DMS153 treated with DMSO at 0.1 percent for 48 hours (cell line): ENCODE measurements around the gene OMG.
"Not testable (repeated sequence)": the region's sequence is repeated elsewhere in the genome, so short reads cannot be mapped to it uniquely, and the experiment has no call there.

Experiments
- DNase-seq: peaks from one replicate; lab custom pipeline; 2025; ENCODE audit not compliant: unreplicated experiment; lab: John Stamatoyannopoulos, UW

OMG gene

DNA sequence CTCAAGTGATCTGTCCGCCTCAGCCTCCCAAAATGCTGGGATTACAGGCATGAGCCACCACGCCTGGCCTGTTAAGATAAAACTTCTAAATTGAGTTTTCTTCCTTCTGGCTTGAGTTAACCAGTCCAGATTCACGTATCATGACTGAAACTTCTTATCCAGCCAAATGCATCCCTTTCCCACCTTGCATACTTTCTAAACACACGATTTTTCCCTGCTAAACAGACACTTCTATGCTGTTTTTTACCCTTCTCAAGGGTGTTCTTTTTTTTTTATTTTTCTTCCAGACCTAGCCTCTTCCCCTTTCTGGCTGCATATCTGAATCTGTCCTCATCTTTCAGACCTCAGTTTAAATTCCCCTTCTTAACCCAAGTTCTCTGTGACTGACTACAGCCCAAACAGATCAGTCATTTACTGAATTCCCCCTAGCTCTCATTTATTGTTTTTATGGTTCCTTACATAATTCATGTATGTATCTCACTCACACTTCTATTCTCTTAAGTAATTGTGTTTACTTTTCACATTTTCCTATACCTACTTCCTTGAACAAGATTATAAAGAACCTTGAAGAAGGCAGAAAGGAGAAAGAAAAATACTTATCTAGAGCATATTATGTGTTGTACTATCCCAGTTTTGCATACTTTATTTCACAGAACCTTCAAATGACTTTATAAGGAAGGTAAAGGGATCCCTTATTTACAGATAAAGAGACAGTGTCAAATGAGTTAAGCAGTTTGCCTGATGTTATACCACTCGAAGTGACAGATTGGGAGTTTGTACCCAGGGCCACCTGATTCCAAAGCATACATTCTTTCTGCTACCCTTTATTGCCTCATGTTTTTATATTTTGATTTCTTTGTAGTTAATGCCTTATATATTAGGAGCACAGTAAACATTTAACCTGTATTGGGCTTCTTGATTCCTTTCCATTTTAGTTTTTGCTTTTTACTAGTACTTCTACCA is 11.6 kb upstream of the OMG start:
- no peak for DNase-seq

DNA sequence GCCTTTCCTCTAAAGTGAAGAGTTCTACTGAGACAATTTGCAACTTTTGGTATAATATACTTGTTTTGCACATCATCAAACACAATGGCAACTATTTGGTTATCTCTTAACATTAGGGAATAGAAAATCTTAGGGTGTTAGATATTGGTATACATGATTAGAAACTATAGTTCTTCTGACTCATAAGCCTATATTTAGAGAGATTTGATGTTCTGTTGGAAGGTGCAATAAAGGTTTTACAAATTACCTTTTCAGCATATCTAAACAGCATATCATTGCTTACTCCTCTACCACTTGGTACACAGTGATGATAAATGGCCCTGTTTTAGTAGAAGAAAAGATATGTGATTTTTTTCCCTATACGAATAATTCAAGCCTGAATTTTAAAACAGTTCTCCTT is 10.6 kb upstream of the OMG start:
- no peak for DNase-seq

DNA sequence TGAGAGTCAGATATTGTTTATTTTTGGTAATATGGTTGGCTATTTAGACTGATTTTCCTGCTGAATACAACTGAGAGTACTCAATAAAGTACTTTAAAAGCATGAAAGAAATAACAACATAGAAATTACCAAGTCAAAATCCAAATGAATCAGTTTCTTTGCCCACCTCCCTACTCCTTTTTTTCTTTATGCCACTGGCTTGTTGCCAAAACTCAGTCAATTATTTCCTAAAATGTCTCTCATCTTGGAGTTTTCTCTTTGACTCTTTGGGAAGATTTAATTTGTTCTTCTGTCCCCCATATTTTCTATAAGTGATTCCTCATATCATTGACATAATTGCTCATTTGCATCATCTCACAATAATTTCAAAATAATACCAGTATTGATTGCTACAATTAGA is 2.6 kb upstream of the OMG start:
- DNase-seq, result no peak

DNA sequence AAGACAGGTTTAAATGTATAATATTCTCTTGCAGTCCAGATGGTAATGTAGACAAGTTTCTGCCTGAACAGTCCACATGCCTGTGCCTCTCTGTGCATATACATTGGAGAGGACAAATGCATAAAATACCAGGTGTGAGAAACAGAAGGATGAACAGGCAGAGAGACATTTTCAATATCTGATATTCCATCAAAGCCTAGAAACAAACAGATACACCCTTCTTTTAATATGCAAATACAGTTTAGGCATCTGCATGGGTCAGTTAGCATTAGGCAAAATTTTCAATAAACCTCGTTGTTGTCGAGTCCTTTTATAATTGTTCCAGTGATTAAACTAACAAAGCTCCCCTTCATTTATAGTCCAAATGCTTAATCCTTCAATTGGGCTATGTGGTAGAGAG is 897 bp downstream of the OMG start:
- no peak for DNase-seq

DNA sequence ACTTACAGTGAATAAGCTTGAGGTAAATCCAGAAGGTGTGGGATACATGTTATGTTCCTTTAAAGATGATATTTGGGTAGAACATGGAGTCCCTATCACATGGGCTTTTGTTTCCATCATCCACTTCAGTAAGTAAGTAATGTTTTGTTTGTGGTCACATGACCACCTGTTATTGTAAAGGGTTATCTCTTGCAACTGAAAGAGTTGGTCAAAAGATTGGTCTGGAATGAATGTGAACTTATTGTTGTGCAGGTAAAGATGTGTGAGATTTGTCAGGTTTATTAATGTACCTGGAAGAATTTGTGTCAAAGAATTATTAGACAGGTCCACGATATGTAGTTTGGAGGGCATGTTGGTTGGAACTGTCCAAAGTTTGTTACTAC is 1.6 kb downstream of the OMG start:
- no peak for DNase-seq

DNA sequence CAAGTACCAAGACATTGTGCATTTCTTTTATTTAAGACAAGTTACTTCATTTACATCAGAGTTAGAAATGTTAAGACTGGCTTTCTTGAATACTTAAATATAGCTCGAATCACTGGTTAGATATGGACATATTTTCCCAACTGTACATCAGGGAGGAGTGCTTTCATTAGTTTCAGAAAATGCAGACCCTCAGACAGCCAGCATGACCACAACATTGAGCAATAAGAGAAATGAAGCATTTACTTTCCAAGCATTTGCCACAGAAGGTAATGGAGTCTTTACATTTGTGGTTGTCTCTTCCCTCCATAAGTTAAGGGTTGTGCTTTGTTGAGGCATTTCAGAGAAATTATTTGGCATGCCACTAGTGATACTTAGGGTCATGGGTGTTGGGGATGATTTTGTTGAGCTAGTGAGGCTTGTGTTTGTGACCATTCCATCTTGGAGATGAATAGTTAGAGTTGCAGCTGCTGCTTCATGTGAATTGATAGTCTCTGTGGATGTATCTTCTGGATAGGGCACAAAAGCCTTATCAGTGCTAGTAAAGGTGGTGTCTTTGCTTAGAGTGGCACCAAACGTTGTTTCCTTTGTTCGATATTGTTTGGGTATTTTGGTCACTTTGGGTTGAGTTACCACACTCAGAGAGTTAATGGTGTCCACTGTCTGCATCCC is 2.1 kb downstream of the OMG start:
- no peak for DNase-seq

DNA sequence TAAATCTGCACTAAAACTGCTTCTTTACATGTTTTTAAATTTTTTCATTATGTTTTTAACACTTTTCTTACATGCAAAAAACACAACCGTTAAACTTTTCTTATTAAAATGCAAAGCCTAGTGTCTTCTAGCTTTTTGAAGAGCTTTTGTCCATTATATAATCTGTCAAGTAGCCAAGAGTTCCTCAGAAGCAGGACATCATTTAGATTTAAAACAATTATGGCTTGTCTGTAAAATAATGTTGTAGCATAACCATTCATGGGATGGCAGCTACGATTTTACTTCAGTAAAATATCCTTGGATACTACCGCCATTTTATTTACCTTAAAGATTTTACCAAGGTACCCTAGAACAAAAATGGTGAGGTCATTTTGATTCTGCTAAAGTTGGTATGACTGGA is 2.8 kb downstream of the OMG start:
- no peak for DNase-seq

DNA sequence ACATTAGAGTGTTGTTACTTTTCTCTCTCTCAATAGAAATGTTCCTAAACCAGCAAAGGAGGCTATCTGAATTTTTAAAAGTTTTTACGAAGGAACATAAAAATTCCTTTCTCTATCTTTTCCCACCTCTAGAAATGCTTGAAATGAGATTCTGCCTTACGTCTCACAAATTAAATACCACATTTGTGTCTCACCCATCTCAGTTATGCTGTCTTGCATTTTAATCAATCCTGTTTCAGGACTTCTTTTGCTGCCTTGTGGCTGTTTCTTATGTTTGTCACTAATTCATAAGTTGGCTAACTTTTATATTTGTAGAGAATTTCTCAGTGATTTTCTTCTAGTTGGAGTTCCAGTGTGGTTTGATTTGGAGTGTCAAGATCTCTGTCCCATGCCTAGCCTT is 3.5 kb downstream of the OMG start:
- no peak for DNase-seq

DNA sequence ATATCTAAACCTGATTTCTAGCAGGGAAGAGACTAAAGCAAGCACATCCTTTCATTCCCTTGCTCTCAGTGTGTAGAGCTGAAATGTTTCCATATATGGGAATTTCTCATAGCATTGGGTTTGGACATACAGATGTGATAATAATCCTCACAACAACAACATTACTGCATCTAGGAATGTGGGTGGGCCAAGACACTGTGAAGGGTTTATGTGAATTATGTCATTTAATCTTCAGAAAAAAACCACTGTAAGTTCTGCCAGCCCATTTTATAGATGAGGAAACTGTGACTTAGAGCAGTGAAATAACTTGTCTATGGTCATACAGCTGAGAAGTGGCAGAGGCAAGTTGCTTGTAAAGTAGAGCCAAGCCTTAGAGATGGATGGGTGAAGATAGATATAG is 5.2 kb downstream of the OMG start:
- DNase-seq, result no peak

DNA sequence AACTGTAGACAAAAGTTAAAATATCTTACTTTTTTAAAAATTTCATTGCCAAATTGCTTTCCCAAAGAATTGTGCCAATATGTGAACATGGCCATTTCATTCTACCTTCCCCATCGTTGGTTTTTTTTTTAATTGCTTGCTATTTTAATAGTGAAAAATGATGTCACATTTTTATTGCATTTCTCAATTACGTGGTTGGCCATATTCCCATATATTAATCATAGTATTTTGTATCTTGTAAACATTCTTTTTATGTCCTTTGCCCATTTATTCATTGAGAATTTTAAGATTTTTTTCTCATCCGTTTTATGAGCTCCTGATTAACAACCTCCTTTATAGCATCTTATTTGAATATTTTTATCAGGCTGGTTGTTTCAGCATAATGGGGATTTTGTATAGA is 7.2 kb downstream of the OMG start:
- no peak for DNase-seq

DNA sequence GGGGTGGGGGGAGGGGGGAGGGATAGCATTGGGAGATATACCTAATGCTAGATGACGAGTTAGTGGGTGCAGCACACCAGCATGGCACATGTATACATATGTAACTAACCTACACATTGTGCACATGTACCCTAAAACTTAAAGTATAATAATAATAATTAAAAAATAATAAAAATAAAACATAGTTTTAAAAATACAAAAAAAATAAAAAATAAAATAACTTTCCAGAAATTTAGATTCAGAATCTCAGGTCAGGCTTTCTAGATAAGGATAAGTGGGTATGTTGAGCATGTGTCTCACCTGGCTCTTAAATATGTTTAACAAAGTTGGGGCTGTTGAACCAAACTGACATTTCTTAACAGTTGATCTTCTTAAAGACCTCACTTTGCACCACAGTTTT is 9.1 kb downstream of the OMG start:
- DNase-seq, result not testable (repeated sequence)

DNA sequence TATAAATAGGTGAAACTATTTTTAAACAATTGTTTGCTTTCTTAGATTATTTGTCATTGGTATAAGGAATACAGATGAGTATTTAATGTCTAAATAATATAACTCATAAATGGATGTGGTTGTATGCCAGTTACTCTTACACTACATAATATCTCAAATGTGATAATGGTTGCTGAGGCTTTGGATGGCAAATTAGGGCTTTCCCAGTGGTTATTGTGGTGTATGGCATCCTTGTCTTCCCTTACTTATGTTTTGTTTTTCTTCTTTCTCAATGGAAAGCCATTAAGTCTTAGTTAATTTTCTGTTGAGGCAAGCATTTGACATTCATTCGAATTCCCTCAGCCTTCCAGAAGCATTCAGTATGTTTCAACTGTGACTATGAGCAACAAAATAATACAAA is 10.5 kb downstream of the OMG start:
- no peak for DNase-seq

DNA sequence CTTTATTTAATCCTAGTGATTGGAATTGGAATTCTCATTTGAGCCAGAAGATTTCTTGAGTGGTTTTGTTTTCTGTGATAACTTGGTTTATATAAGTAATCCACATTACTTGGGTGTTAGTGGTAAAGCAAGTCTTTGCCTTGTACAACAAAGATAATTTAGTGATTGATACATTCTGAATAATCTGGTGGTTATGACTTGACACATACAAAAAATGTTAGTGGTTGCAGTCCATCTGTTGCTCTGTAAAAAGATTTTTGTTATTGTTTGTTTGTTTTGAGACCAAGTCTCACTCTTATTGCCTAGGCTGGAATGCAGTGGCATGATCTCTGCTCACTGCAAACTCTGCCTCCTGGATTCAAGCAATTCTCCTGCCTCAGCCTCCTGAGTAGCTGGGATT is 13.2 kb downstream of the OMG start:
- no peak for DNase-seq

DNA sequence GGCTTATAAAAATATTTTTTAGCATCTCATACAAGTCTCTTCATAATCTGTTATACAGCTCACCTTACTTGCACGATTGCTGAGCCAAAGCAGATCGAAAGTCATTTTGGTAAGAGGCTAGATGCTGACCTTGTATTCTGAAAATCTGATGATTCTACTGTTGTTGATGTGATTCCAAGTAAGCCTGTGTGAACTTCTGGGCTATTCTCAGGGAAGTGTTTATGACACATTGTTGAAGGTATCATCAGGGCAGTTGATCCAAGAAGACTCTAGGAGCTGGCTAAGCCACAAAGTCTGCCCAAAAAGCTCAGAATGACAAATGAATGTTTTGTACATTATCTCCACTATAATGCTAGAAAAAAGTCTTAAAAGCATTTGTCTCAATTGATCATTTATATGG is 16.0 kb downstream of the OMG start:
- DNase-seq, result no peak

DNA sequence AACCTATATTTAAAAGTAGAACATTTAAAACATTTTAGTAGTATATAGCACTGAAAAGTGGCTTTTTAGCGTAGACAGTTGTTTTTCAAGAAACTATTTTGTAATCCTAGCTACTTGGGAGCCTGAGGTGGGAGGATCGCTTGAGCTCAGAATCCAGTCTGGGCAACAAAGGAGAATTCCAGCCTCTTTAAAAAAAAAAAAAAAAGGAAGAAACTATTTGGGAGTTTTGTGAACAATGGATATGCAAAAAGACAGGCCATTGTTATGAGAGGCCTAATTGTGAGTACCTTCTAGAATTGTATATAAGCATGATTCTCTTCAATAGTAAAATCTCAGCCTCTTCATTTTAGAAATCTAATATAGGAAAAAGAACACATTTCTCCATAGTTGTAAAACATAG is 17.6 kb downstream of the OMG start:
- DNase-seq, result no peak

DNA sequence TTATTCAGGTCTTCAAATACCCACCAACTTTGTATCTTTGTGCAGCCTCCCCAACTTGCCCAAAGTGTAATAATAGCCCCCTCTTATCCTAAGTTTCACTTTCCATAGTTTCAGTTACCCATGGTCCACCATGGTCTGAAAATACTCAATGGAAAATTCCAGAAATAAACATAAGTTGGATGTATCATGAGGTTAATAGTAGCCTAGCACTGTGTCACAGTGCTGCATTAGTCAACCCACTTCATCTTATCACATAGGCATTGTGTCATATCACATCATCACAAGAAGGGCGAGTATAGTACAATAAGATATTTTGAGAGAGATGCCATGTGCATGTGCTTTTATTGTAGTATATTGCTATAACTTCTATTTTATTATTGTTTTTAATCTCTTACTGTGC is 21.9 kb downstream of the OMG start:
- DNase-seq, result no peak

DNA sequence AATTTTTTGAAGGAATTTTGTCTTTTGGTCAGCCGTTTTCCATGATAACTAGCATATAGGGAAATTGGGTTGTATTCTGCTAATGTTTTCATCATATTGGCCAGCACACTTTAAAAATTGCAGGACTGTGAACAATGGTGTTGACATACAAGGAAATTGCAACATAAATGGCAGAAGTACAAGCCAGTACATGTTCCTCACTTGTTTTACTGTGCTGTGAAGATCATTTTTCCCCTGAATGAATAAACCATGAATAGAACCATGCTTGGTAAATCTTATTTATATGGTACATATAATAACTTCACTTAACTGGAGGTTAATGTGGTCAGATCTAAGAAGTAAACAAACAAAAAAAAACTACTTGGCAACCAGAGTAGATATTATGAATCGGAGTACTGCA is 22.8 kb downstream of the OMG start:
- peak; percentile 32 for DNase-seq

DNA sequence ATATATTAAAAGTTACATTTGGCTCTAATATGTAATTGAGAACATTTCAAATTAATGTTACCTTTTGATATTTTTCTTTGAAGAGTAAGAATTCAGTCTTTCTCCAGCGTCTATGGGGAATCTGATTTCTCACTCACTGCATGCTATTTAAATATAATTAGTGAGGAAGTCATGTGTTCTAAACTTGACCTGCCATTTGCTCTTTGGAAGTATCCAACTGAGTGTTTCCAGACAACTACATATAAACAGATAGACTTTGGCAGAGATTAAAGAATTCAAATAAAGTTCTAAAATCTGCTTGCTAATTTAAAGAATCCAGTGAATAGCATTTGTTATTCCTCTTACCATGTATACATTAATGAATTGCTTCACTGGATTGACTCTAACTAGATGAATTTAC is 23.5 kb downstream of the OMG start:
- no peak for DNase-seq

DNA sequence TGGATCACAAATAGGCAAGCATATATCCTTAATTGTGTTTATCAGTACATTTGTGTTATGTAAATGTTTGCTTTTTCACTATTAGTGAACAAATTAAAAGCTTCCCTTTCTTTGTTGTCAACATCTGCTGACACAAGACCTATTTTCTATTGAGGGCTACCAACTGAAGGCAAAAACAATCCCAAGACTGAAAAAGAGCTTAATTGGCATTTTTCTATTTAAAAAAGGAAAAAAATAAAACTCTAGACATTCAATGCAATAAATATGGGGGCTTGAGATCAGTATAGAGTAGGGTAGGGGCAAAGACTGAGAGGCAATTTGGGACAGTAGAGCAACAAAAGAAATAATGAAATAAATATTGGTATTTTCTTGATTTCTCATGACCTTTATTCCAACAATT is 24.2 kb downstream of the OMG start:
- no peak for DNase-seq

DNA sequence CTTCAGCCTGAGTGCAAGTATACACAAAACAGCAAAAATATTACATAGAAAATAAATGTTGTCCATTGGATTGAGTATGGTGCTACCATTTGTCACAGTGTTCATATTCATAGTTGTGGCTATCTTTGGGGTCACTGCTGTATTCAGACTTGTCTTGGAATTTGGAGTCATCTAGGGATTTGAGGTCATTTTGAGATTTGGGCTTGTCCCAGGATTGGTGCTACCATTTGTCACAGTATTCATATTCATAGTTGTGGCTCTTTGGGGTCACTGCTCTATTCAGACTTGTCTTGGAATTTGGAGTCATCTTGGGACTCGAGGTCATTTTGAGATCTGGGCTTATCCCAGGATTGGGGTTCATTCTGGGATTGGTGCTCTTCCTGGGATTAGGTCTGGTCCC is 24.8 kb downstream of the OMG start:
- DNase-seq, result no peak

DNA sequence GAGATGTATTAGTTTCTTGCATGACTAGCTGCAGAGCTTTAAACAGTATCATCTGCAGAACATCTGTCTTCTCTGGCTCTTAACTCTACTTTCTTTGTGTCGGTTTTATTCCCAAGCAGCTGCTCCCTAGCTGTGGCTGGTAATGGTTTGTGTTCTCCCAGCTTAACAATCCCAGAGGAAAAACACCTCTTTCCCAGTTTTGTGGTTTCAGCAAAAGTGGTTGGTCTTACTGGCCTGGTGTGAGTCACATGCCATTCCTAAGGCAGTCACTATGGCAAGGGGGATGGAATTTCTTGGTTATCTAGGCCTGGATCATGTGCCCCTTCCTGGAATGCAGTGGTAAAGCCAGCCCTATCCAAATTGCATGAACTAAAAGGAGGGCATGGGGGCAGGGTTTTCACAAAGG is 27.5 kb downstream of the OMG start:
- no peak for DNase-seq

DNA sequence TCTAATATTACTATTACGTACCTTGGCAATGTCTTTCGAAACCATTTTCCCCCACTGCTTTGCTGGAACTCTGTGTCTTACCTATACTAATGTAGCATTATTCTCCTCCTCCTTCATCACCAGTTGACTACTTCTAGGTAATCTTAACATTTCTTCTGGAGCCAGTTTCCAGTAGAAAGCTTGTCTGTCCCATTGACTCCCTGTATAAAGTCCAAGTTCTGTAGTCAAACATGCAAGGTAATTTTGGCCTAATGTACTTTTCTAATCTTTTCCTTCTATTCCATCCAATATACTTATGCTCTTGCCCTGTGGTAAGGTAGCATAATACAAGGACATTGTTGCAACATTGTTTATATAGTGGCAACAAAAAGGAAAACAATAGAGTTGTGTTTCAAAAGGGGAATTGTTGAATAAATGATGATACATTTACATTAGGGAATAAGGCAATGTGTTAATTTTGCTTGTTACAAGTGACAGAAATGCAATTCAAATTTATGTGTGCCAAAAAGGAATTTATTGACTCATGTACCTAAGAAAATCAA is 27.9 kb downstream of the OMG start:
- no peak for DNase-seq
